ENCODE measurements around the gene MORC1.

GRCh38 chr3:109095166-109095565 is 22.8 kb downstream of the MORC1 start:
- TF ChIP-seq PHF8 (IDR thresholded peaks at IDR 0.05; ENCODE audit: borderline replicate concordance, low read depth) (no peak), PBX3 (IDR thresholded peaks at IDR 0.05) (no peak), HDAC2 (IDR thresholded peaks at IDR 0.05) (no peak), CTCF (IDR thresholded peaks at IDR 0.05) (no peak), E2F6 (IDR thresholded peaks at IDR 0.05; ENCODE audit: borderline replicate concordance, low read depth) (no peak), POLR2AphosphoS2 (conservative IDR thresholded peaks at IDR 0.05; ENCODE audit: low read length) (no peak), USF2 (IDR thresholded peaks at IDR 0.05) (no peak), MAFK (IDR thresholded peaks at IDR 0.05; ENCODE audit: partially characterized antibody) (no peak), HES2 (IDR thresholded peaks at IDR 0.05) (no peak), MYC (IDR thresholded peaks at IDR 0.05; ENCODE audit: borderline replicate concordance, low read length) (no peak), MAX (IDR thresholded peaks at IDR 0.05) (no peak), EP300 (IDR thresholded peaks at IDR 0.05) (no peak), ZFP36 (IDR thresholded peaks at IDR 0.05; ENCODE audit: borderline replicate concordance, partially characterized antibody) (no peak), FOSL2 (IDR thresholded peaks at IDR 0.05) (no peak), FOSL2 (CRISPR knock-in tag; IDR thresholded peaks at IDR 0.05) (no peak)

All from A549 (cell line).